SK-N-MC (cell line): ENCODE data around the gene PEAK1.

Source experiments
- EZH2 ChIP-seq: fragments of 200-600 bp; sonication (generic); IDR thresholded peaks from one replicate; pipeline ENCODE4 v1.6.1; 2017; ENCODE audit warnings: antibody characterized with exemption
- FOXP2 ChIP-seq: optimal IDR thresholded peaks from 2 replicates; pipeline ENCODE3; 2011; ENCODE audit warnings: mild to moderate bottlenecking, moderate library complexity; ENCODE audit not compliant: insufficient read depth; ENCODE audit errors: extremely low read length, control extremely low read depth

DNA sequence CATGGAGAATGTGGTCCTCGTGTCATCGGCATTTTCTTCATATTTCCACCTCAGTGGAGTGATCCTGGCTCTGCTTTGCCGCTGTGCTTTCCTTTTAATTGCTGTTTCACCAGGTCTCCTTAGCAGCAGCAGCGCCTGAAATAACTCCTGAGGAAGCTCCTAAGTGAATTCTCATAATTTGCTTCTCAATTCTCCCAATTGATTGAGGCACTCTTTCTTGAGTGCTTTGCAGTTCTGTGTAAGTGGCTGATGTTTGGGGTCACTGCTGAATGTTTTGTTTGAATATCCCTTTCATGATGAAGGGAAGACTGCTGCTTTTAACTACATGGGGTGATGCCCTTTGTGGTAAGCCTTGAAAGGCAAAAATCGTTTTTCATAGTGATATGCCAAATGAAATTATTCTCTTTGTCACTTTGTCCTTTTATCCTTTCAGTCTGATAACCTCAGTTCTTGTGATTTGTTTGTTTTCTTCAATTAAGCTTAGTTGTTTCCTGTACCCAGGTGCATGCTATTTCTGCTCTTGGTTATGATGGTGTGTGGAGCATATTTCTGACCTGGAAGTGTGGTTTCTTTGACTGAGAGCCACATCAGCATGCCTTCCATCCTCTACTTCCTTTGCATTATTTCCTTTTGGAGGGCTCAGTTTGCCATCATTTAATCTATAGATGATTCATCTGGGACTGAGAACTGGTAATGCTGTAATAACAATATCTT, 37.4 kb upstream of the PEAK1 start:
- TF ChIP-seq FOXP2 (no peak), EZH2 (no peak)
